ENCODE measurements around the gene ADH1B. TPM values are rescaled to one million over a fixed set of nuclear protein-coding genes. Genes with fewer than 3 reads are reported as not detected.

The ADH1B gene
- polyA plus RNA-seq, 2 of the 4 experiments (the other 2 are of a cell fraction) = not detected

GRCh38 chr4:99301376-99302164 is 19.6 kb downstream of the ADH1B start:
- POLR2A ChIA-PET = no interaction called here
- Histone ChIP-seq H3K27ac (no peak overlapping the region), H3K4me2 (no peak overlapping the region), H3K4me1 (no peaks in the 10 kb centered on the region), H3K4me3 (no peak overlapping the region), H3K9me3 (no peaks in the 10 kb centered on the region)
- CTCF ChIA-PET = no interaction called here
- 51% methylated on average over 7 of the region's 7 CpGs for WGBS (ENCODE audit: missing lambda C conversion rate)
- TF ChIP-seq MAX (IDR thresholded peaks at IDR 0.05) (no peak), USF2 (IDR thresholded peaks at IDR 0.05) (no peak), MYC (IDR thresholded peaks at IDR 0.05; ENCODE audit: borderline replicate concordance, low read length) (no peak), NPAS2 (CRISPR knock-in tag; IDR thresholded peaks at IDR 0.05; ENCODE audit: borderline replicate concordance) (no peak), JUNB (IDR thresholded peaks at IDR 0.05) (no peak), ZC3H11A (IDR thresholded peaks at IDR 0.05) (no peak), HOXB13 (CRISPR knock-in tag; IDR thresholded peaks at IDR 0.05; ENCODE audit: low read depth) (no peak), POLR2AphosphoS2 (conservative IDR thresholded peaks at IDR 0.05; ENCODE audit: low read length) (no peak), RAD21 (conservative IDR thresholded peaks at IDR 0.05 in 1 of 2, IDR thresholded peaks at IDR 0.05 in 1 of 2) (no peak), EHMT2 (IDR thresholded peaks at IDR 0.05; ENCODE audit: low read depth) (no peak), EP300 (IDR thresholded peaks at IDR 0.05) (no peak), KDM5A (IDR thresholded peaks at IDR 0.05) (no peak), RNF2 (IDR thresholded peaks at IDR 0.05; ENCODE audit: borderline replicate concordance, low read depth) (no peak), CBX8 (IDR thresholded peaks at IDR 0.05) (no peak), HEYL (CRISPR knock-in tag; IDR thresholded peaks at IDR 0.05) (no peak), HOXA7 (CRISPR knock-in tag; IDR thresholded peaks at IDR 0.05) (no peak), MAFK (IDR thresholded peaks at IDR 0.05; ENCODE audit: partially characterized antibody) (no peak), CHD2 (IDR thresholded peaks at IDR 0.05; ENCODE audit: low read length, partially characterized antibody) (no peak)
- TF ChIP-seq, protein P1, sequence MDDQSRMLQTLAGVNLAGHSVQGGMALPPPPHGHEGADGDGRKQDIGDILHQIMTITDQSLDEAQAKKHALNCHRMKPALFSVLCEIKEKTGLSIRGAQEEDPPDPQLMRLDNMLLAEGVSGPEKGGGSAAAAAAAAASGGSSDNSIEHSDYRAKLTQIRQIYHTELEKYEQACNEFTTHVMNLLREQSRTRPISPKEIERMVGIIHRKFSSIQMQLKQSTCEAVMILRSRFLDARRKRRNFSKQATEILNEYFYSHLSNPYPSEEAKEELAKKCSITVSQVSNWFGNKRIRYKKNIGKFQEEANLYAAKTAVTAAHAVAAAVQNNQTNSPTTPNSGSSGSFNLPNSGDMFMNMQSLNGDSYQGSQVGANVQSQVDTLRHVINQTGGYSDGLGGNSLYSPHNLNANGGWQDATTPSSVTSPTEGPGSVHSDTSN (IDR thresholded peaks at IDR 0.05) = no peak
- TF ChIP-seq, protein P2, sequence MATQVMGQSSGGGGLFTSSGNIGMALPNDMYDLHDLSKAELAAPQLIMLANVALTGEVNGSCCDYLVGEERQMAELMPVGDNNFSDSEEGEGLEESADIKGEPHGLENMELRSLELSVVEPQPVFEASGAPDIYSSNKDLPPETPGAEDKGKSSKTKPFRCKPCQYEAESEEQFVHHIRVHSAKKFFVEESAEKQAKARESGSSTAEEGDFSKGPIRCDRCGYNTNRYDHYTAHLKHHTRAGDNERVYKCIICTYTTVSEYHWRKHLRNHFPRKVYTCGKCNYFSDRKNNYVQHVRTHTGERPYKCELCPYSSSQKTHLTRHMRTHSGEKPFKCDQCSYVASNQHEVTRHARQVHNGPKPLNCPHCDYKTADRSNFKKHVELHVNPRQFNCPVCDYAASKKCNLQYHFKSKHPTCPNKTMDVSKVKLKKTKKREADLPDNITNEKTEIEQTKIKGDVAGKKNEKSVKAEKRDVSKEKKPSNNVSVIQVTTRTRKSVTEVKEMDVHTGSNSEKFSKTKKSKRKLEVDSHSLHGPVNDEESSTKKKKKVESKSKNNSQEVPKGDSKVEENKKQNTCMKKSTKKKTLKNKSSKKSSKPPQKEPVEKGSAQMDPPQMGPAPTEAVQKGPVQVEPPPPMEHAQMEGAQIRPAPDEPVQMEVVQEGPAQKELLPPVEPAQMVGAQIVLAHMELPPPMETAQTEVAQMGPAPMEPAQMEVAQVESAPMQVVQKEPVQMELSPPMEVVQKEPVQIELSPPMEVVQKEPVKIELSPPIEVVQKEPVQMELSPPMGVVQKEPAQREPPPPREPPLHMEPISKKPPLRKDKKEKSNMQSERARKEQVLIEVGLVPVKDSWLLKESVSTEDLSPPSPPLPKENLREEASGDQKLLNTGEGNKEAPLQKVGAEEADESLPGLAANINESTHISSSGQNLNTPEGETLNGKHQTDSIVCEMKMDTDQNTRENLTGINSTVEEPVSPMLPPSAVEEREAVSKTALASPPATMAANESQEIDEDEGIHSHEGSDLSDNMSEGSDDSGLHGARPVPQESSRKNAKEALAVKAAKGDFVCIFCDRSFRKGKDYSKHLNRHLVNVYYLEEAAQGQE (IDR thresholded peaks at IDR 0.05) = no peak
- FAIRE-seq (no peak), ATAC-seq (no peak), DNase-seq (ENCODE audit: low read depth in 1 of 2, low spot score in 1 of 2) (no peak)

- FAIRE-seq = no peak
- H3K9me3 ChIP-seq = no peaks in the 10 kb centered on the region
- no peak overlapping the region for H3K27ac ChIP-seq
- WGBS (ENCODE audit: missing lambda C conversion rate) = 60% methylated on average over 4 of the region's 4 CpGs
- H3K4me3 ChIP-seq = no peak overlapping the region
- H3K4me2 ChIP-seq = no peak overlapping the region
- peak in 1 of 2 experiments; percentile 11 for DNase-seq (ENCODE audit: low read depth in 1 of 2, low spot score in 1 of 2)
- POLR2A ChIA-PET = no interaction called here
- CTCF ChIA-PET = no interaction called here
- TF ChIP-seq, protein P2 (IDR thresholded peaks at IDR 0.05) = no peak
- no peak for TF ChIP-seq TP53 (CRISPR knock-in tag; IDR thresholded peaks at IDR 0.05)
- no peak for TF ChIP-seq HDAC2 (IDR thresholded peaks at IDR 0.05)
- no peak for TF ChIP-seq JUN (IDR thresholded peaks at IDR 0.05)
- no peak for TF ChIP-seq GATA3 (IDR thresholded peaks at IDR 0.05; ENCODE audit: borderline replicate concordance)
- no peak for TF ChIP-seq KDM1A (IDR thresholded peaks at IDR 0.05; ENCODE audit: low read depth)
- TF ChIP-seq SREBF2 (IDR thresholded peaks at IDR 0.05) = no peak
- TF ChIP-seq RNF2 (IDR thresholded peaks at IDR 0.05; ENCODE audit: borderline replicate concordance, low read depth) = no peak
- TF ChIP-seq CBX2 (IDR thresholded peaks at IDR 0.05; ENCODE audit: borderline replicate concordance, low read depth) = no peak
- TF ChIP-seq EP300 (IDR thresholded peaks at IDR 0.05) = no peak
- no peak for TF ChIP-seq HOXB5 (CRISPR knock-in tag; IDR thresholded peaks at IDR 0.05)
- ATAC-seq = no peak
- H3K4me1 ChIP-seq = no peaks in the 10 kb centered on the region
Measured at GRCh38 chr4:99300934-99301333, 20.3 kb downstream of the ADH1B start.

All from A549 (cell line).